ENCODE results near the gene EIF3M.
"Not testable (repeated sequence)": the region's sequence is repeated elsewhere in the genome, so short reads cannot be mapped to it uniquely, and the experiment has no call there.

The EIF3M gene

DNA sequence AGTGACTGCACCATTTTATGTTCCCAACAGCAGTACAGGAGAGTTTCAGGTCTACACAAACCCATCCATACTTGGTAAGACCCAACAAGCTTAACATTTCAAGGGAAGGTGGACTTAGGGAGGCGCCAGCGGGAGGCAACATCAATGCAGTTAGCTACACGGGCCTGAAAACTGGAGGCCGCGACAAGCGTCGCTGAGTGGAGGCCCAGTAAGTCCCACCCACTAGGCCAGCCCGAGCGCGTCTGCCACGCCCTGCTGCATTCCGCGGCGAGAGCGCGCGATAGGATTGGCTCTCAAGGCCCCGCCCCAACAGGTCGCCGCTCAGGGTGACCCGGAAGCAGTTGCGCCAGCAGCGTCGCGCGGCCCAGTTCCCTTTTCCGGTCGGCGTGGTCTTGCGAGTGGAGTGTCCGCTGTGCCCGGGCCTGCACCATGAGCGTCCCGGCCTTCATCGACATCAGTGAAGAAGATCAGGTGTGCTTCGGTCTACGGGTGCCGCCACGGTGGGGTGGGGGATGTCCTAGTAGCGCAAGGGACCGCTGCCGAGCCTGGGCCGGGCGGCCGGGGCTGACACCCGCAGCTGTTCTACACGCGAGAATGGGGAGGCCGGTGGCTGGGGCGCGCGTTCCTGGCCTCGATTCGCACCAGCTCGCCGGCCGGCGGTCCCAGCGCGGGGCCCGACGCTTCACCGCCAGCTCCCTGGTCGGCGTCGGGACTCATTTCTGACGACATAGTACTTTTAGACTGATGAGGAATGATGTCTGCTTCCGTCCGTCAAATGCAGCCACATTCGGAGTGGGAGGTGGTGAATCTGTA is at the start of gene EIF3M:
Gene EIF3M (plus strand): TSS at position 373 of the 813 bp plus-strand sequence. CDS start 57 bp downstream, at position 430.
- peak; percentile 97 for DNase-seq

DNA sequence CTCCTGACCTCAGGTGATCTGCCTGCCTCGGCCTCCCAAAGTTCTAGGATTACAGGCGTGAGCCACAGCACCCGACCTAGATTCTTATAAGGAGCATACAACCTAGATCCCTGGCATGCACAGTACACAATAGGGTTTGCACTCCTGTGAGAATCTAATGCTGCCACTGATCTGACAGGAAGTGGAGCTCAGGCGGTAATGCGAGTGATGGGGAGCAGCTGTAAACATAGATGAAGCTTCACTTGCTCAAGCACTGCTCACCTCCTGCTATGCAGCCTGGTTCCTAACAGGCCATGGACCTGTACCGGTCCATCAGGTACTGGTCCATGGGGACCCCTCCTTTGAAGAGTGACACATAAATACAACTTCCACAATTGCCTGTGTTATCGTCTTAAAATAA is 44.8 kb upstream of the EIF3M start:
- no peak for DNase-seq

DNA sequence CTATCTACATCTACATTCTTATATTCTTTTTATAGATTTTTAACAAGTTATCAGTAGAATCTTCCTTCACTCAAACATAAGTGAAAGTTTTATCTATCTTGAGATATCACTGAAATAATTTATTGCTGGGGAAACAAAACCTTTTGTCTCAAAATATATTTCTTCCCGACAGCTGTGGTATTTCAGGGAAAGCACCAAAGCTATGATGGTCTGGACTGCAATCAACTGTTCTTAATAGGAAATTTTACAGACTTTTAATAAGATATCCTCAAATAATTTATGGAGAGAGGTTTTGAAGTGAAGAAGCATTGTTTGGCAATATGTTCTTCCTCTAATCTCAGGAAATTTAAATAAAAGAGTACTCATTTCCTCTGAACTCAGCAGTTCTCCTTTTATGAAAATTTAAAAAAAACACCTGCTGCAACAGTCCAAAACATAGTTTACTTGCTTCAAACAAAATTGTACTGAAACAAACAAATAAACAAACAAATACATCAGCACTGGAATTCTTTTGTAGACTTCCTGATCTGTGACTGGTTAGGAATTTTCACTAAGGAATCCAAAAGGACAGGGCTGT is 33.9 kb upstream of the EIF3M start:
- peak; percentile 29 for DNase-seq

DNA sequence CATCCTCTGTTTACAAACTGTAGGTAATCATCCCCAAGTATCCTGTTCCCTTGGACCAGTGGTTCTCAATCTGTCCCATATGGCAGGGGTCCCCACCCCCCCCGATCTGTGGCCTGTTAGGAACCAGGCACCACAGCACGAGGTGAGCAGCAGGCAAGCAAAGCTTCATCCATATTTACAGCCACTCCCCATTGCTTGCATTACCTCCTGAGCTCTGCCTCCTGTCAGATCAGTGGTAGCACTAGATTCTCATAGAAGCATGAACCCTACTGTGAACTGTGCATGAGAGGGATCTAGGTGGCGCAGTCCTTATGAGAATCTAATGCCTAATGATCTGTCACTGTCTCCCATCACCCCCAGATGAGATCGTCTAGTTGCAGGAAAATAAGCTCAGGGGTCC is 33.4 kb upstream of the EIF3M start:
- DNase-seq: no peak

DNA sequence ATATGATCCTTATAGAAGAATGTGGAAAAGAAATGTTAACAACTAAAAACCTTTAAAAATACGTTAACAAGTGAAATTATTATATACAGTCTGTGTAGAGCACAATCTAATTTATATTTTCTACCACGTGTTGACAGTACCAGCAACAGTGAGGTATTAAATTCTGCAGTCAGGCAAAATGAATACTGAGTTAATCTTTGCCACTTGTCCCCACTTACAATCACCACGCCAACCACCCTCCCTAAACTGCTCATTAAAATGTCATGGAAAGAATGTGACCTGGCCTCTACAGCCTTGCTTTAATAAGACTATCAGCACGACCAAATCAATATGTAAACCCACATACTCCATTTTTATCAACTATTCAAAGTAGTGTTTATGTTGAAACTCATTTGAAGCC is 28.5 kb upstream of the EIF3M start:
- DNase-seq: no peak

DNA sequence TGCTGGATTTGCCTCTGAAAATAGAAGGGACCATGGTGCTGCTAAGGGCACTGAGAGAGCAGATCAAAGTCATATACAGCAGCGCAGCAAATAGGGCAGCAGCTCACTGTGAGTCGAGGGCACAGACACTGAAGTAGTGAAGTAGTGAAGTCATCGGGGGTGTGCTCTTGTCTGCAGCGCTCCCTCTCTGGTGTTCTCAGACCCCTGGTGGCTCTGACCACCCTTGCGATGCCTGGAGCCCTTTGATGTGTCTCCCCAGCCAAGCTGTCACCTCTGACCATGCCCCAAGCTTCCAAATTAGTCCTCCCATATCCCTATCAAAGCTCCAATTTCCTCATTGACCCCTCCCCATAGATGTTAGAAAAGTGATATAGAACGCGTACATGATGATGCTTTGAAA is 27.7 kb upstream of the EIF3M start:
- DNase-seq: no peak

DNA sequence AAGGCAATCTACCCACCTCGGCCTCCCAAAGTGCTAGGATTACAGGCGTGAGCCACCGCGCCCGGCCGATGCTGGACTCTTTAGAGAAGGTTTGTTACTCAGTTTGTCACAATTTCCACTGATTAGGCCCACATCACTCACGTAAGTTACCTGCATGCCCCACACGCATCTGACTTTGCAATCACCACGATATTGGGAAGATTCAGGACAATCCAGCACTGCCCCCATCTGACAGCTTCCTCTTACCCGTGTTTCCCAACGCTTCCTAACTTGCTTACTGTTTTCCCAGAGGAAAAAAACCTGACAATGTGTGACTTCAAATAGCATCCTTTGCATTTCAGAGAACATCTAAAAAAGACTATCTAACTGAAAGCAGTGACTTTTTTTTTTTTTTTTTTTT is 21.8 kb upstream of the EIF3M start:
- no peak for DNase-seq

DNA sequence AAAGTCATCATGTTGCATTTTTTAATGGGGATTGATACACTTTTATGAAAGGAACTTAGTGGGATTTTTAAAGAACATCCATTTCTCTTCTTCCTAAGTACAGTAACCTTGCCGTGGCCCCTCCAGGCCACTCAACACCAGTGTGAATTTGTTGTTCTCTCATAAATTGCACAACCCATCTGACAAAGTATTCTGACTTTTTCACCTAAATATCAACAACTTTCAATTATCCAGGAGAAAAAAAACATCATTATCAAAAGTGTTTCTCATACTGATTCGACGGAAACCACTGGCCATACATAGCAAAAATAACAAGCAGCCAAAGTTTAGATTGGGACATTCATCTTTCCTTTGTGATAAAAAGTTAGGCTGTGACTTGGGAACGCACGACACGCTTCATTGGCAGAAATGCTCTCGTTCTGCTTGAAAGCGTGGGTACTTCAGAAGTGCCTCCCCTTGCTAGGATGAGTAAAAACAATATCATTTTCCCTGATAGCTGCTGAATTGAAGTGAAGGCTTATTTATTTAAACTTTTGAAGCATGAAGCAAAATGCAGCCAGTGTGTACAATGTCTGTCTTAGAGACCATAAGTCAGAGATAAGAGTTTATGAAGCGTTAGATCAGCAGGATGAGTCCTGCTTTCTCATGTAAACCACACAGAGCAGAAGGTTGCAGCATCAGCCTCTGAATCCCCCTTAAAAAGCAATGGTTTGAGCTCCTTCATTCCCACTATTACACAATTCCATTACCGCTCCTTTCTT is 20.6 kb upstream of the EIF3M start:
- no peak for DNase-seq

DNA sequence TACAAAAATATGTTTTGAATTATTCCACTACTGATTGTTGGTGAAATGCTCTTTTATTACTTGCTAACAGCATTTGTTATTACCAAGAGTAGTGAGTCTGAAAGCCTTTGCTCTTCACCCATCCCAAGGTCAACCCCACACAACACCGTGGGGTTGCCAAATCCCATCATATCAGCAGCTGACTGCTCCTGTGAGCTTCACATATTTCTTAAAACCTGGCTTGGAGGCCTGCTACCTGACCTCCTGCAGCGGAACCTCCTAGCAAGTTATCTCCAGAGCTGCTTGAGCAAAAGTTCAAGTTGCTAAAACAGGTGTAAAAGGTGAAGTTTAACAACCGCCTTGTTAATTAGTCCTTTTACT is 20.1 kb upstream of the EIF3M start:
- no peak for DNase-seq

DNA sequence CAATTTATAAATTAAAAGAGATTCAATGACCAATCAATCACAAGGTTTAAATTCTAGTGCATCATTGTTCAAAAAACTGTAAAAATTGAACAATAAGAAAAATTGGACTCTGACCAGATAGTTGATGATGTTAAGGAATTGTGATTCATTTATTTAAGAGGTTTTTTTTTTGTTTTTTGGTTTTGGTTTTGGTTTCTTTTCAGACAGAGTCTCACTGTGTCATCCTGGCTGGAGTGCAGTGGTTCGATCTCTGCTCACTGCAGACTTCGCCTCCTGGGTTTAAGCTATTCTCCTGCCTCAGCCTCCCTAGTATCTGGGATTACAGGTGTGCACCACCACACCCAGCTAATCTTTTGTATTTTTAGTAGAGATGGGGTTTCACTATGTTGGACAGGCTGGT is 17.1 kb upstream of the EIF3M start:
- peak; percentile 47 for DNase-seq

DNA sequence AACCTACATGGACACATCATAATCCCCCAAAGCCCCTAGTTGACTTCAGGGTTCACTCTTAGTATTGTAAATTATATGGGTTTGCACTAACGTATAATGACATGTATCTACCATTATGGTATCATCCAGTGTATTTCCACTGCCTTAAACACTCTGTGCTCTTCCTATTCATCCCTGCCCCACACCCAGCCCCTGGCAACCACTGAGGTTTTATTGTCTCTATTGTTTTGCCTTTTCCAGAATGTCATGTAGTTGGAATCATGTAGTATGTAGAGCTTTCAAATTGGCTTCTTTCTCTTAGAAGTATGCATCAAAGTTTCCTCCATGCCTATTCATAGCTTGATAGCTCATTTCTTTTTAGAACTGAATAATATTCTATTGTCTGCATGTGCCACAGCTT is 16.5 kb upstream of the EIF3M start:
- no peak for DNase-seq

DNA sequence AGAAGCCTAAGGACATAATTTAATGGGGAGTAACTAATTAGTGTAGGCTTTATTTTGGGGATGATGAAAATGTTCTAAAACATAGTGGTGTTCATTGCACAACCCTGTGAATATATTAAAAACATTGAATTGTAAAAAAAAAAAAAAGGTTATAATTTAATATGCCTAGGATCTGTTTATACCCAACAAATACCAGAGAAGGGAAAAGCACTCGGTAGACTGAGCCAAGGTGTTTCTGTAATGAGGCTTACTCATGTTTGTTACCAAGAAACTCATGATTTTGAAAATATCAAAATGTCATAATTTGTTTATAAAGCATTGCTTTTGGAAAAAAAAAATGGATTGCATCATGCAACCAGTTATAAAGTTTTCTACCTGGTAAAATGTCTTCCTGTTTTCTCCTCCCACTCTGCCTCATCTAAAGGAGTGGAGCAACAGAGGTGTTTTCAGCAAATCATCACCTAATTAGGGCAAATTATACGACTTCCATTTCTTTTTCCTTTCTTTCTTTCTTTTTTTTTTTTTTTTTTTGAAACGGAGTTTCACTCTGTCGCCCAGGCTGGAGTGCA is 14.2 kb upstream of the EIF3M start:
- no peak for DNase-seq

DNA sequence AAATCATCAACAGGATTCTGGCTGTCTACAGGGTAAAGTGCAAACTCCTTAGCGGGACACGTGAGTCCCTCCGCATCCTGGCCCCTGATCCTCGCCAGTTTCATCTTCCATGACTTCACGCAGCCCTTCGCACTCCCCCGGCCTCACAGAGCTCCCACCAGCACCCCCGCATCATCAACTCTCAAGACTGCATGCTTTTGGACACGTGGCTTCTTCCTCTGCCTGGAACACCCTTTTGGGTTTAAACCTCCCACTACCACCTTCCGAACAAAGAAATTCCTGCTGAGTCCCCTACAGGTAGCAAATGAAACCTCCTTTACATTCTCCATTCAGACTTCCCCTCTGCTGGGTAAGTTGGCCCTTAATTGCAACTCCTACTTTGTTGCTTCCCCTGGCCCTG is 12.6 kb upstream of the EIF3M start:
- DNase-seq: no peak

DNA sequence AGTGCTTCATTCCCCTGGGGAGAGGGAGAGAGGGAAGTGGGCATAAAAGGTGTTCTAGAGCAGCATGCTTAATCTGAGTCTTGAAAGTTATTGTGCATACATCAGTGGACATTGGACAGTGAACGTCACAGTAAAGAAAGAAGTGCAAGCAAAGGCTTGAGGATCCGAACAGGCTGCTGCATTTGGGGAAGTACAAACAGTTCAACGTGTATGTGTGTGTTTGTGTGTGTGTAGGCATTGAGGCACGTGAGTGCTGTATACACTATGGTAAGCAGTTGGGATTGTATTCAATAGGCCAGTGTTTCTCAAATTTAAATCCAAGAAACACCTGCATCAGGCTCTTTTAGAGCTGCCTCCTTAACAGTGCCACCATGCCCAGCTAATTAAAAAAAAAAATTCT is 10.4 kb upstream of the EIF3M start:
- DNase-seq: no peak

DNA sequence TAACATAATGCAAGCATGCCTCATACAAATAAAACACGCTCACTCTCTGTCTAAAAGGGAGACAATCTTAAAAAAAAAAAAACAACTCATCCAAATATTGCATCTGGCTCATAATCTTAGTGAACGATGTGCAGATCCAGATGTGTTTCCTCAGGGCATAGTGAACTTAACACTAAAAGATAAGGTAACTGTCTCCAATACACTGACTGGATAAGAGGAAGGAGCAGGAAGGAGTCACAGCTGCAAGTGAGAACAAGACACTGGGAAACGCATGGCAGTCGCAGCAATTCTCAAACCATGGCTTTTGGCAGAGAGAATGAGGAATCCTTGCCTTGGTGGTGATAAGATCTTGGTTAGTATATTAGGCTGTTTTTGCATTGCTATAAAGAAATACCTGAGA is 9.2 kb upstream of the EIF3M start:
- DNase-seq: no peak

DNA sequence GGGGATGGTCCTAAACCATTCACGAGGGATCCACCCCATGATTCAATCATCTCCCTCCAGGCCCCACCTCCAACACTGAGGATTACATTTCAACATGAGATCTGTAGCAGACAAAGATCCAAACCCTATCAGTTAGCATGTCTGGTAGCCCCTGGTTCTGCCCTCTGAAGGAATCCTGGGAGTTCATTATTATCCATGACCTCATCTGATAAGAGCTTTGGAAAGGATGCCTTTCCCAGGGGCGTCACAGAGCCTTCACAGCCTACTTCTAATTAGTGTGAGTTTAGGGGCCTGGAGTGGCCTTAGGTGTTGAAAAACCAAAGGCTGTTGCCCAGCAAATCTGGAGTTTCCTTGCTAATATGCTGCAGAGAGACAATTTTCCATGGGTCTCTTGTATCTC is 8.6 kb upstream of the EIF3M start:
- no peak for DNase-seq

DNA sequence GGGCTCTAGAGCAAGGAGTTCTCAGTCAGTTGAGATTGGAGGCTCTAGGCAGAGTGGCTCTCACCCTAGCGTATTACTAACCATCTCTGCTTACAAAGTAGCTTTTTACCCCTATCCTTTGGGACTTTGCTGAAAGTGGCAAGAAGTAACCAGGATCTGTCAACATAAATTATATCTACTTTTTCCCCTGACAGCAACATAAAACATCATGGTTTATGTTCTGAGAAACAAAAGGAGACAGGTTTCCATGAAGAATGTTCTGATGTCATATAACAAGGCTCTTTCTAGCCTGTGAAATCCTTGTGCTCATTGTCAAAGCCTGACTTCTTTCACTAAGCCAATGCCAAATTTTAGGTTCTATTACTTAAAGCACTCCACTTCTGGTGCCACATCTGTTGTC is 7.2 kb upstream of the EIF3M start:
- DNase-seq: no peak

DNA sequence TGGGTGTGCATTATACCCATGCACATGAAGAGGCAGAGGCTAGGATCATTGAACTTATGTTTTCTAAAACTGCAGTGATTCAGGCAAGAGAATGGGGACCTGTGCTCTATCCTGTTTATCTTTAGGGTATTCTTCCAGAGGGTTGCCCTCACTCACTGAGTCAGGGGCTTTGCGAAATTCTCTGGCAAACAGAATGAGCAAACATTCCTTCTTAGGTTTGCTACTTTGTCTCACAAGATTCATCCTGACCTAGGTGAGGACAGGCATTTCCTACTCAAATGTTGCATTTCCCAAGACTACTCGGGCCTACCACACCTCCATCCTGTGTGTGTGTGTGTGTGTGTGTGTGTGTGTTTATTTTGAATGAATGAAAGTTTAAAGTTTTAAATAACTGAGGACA is 2.7 kb upstream of the EIF3M start:
- no peak for DNase-seq

DNA sequence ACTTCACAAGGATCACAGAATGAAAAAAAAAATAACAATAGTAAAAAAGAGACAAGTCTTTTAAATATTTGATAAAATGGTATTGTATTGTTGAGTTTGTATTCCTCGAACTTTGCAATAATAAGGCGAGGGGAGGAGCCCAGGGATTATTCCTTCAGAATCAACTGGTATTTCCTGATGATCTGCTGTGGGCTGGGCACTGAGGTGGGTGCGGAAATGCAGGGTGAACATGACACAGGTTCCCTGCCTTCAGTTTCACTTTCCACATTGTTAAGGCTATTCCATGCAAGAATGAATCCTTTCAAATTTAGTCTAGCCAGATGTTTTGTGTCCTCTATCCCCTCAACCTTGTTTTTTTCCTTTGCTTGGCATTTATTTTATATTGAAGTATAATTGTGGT is 2.1 kb upstream of the EIF3M start:
- no peak for DNase-seq

DNA sequence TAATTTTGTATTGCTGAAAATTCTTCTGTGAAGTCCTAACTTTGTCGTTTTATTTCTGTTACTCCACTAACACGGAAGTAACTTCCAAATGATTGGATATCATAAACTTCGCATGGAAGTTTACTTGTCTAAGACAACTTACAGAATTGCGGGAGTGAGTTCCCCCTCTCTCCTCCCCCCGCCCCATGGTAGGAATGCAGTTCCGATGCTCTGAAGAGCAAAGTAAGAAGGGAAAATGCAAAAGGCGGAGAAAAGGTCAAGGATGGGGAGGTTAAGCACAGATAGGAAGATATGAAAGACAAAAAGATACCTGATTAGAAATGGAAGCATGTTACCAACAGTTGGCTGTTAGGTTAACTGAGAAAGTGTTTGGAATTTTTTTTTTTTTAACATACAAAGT is 1.3 kb downstream of the EIF3M start:
- no peak for DNase-seq

DNA sequence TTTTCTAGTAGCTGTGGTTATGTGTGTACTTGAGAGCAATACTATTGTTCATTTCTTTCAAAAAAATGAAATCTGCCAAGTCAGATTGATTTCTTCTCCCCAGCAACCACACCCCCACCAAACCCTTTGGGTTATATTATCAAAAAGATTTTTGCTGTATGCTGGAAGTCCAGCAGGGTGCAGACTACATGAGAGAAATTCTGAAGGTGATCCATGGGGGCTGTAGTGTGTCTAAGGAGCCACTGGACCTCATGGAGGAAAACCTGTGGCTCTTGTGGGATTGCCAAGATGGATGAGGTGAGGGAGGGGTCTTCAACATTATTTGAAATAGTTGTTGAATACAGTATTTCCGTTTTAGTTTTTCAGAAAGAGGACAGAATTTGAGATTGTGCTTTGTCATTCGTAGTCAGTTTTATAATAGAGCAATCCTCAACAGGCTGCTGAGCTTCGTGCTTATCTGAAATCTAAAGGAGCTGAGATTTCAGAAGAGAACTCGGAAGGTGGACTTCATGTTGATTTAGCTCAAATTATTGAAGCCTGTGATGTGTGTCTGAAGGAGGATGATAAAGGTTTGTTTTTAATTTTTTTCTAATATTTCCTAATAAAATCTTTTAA is 3.1 kb downstream of the EIF3M start:
- peak; percentile 14 for DNase-seq

DNA sequence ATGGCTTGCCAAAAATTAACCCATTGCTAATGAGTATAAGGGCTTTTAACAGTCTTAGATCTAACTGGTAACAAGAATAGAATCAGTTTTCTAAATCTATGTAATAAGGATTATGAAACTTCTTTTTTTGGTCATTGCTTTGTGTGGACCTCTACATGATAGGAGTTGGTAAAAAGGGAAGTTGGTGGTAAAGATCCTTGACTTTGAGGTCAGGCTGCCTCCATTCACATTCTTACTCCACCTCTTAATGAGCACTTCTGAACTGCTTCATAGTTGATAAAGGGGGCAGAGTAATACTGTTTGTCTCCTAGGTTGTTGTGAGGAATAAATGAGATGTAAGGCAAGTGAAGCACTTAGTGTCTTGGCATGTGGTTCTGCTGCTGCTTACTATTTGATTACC is 10.6 kb downstream of the EIF3M start:
- peak; percentile 53 for DNase-seq

DNA sequence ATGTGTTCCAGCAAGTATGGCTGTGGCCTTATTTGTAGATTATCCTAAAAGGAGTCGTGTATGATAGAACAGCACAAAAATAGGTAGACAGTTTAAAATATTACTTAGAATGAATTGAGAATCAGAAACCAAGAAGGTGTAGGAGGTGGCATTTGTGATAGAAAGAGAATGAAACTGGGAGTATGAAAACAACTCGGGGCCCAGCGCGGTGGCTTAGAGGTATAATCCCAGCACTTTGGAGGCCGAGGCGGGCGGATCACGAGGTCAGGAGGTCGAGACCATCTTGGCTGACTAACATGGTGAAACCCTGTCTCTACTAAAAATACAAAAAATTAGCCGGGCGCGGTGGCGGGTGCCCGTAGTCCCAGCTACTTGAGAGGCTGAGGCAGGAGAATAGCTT is 12.5 kb downstream of the EIF3M start:
- DNase-seq: not testable (repeated sequence)
